ENCODE measurements around the gene KCND1. TPM values are rescaled to one million over a fixed set of nuclear protein-coding genes. Genes with fewer than 3 reads are reported as not detected.

KCND1 gene
- total and polyA plus RNA-seq, 10 of the 15 experiments (the other 5 are each of a cell fraction or from before 2014, with no cell fraction given), result 0.02 to 1.0 (median 0.39) TPM

DNA sequence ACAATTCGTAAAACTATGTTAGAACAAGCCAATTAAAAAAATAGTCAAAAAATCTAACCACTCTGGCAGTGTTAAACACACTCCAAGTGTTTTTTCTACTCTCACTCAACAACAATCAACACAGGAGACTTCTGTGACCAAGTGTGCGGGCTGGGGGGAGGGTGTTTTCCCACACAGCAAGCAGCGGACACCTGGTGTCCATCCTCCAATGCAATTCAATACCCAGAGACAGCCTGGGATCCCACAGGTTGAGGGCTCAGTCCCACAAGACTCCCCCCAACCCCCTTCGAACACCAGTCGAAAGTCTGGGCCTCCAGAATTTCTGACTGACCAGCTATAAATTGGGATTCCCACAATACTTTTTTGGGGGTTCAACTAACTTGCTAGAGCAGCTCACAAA lies 44.5 kb downstream of the KCND1 start (continued):
- TF ChIP-seq TCF3 (IDR thresholded peaks at IDR 0.05; ENCODE audit: borderline replicate concordance, insufficient read depth, low read depth, low read length) (no peak), GATAD2B (conservative IDR thresholded peaks at IDR 0.05; ENCODE audit: low read depth) (no peak), KLF5 (IDR thresholded peaks at IDR 0.05; ENCODE audit: partially characterized antibody) (no peak)
- TF ChIP-seq, protein P1, sequence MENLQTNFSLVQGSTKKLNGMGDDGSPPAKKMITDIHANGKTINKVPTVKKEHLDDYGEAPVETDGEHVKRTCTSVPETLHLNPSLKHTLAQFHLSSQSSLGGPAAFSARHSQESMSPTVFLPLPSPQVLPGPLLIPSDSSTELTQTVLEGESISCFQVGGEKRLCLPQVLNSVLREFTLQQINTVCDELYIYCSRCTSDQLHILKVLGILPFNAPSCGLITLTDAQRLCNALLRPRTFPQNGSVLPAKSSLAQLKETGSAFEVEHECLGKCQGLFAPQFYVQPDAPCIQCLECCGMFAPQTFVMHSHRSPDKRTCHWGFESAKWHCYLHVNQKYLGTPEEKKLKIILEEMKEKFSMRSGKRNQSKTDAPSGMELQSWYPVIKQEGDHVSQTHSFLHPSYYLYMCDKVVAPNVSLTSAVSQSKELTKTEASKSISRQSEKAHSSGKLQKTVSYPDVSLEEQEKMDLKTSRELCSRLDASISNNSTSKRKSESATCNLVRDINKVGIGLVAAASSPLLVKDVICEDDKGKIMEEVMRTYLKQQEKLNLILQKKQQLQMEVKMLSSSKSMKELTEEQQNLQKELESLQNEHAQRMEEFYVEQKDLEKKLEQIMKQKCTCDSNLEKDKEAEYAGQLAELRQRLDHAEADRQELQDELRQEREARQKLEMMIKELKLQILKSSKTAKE (IDR thresholded peaks at IDR 0.05; ENCODE audit: low read depth, poor library complexity, severe bottlenecking), result no peak

DNA sequence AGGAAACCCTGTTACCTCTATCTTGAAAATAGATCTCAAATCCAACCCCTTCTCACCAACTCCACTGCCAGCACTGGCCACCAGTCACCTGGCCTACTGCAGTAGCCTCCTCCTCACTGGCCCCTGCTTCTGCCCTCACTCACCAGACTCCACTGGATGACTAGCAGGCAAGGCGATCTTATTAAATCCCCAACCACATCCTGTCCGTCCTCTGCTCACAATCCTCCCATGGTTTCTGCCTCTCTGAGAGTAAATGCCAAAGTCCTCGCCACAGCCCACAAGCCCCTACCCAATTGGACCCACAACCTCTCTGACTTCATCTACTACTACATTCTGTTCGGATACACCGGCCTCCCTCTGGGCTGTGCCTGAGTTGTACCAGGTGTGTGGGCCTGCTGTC lies 47.4 kb downstream of the KCND1 start:
- CTCF ChIA-PET, result no interaction called here
- H3K4me3 ChIP-seq, result no peak overlapping the region
- H3K36me3 ChIP-seq (ENCODE audit: control insufficient read depth in 2 of 2, insufficient read depth in 2 of 2, low read length in 1 of 2), result peaks cover 0 to 5% of the 10 kb centered on the region in 2 experiments; a peak in 2 of 4 replicates
- H3K27me3 ChIP-seq (replicated peaks in 1 of 2; ENCODE audit: control insufficient read depth in 2 of 2, insufficient read depth in 2 of 2, low read length in 1 of 2), result no peaks in the 10 kb centered on the region
- no peaks in the 10 kb centered on the region; the same call in 1 of the 2 replicates for H3K79me2 ChIP-seq (ENCODE audit: control insufficient read depth, insufficient read depth, low read length)
- no peak overlapping the region for H3K4me2 ChIP-seq (ENCODE audit: control insufficient read depth, insufficient read depth)
- DNase-seq (ENCODE audit: low read depth, low spot score) (no peak), FAIRE-seq (no peak), ATAC-seq (no peak)
- H3K4me1 ChIP-seq (ENCODE audit: control insufficient read depth, insufficient read depth, low read length), result peaks cover 12% of the 10 kb centered on the region
- no peak overlapping the region for H3K9ac ChIP-seq (ENCODE audit: control insufficient read depth, insufficient read depth, low read length)
- BruUV-seq (replicated peaks), result no TSS peak
- H4K20me1 ChIP-seq (ENCODE audit: control insufficient read depth, insufficient read depth), result no peaks in the 10 kb centered on the region
- WGBS (ENCODE audit: insufficient coverage, insufficient replicate concordance, low lambda C conversion rate, missing lambda C conversion rate), result 38% methylated on average over 5 of the region's 5 CpGs
- intact Hi-C loops (cut with micrococcal nuclease; ENCODE audit: unreplicated experiment), result loop anchor here (1.0 kb wide), 1 partner anchor 15 kb away; no protein-coding TSS in a partner anchor
- no peak overlapping the region for H2AFZ ChIP-seq (ENCODE audit: control insufficient read depth, low read depth, low read length)
- in situ Hi-C loops (cut with MboI), result no loop called here
- POLR2A ChIA-PET, result no interaction called here
- RAD21 ChIA-PET (ENCODE audit: unreplicated experiment), result no interaction called here
- no peak overlapping the region for H3K27ac ChIP-seq (ENCODE audit: control insufficient read depth, insufficient read depth)
- SMC1A ChIA-PET (ENCODE audit: uncharacterized antibody, unreplicated experiment), result interaction anchor here (0.7 kb wide), 1 partner anchor 13 kb away, joined by 3 read pairs; no protein-coding TSS in a partner anchor
- H3K9me3 ChIP-seq (replicated peaks; ENCODE audit: control insufficient read depth, insufficient read depth, low read length), result no peaks in the 10 kb centered on the region
- no peak for TF ChIP-seq MXI1 (IDR thresholded peaks at IDR 0.05; ENCODE audit: low read depth, low read length)
- no peak for TF ChIP-seq MEF2B (IDR thresholded peaks at IDR 0.05; ENCODE audit: partially characterized antibody, poor library complexity, severe bottlenecking)
- TF ChIP-seq, protein P2, sequence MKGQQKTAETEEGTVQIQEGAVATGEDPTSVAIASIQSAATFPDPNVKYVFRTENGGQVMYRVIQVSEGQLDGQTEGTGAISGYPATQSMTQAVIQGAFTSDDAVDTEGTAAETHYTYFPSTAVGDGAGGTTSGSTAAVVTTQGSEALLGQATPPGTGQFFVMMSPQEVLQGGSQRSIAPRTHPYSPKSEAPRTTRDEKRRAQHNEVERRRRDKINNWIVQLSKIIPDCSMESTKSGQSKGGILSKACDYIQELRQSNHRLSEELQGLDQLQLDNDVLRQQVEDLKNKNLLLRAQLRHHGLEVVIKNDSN (IDR thresholded peaks at IDR 0.05; ENCODE audit: borderline replicate concordance, extremely low read length, insufficient read depth, low read depth, low read length), result no peak
- TF ChIP-seq MEF2A (IDR thresholded peaks at IDR 0.05; ENCODE audit: insufficient read depth, low read depth, low read length), result no peak
- no peak for TF ChIP-seq FOS (IDR thresholded peaks at IDR 0.05; ENCODE audit: borderline replicate concordance, extremely low read depth, insufficient read length)
- TF ChIP-seq ZNF217 (IDR thresholded peaks at IDR 0.05), result no peak
- no peak for TF ChIP-seq TCF3 (IDR thresholded peaks at IDR 0.05; ENCODE audit: borderline replicate concordance, insufficient read depth, low read depth, low read length)
- TF ChIP-seq IKZF1 (conservative IDR thresholded peaks at IDR 0.05), result no peak
- TF ChIP-seq, protein P3, sequence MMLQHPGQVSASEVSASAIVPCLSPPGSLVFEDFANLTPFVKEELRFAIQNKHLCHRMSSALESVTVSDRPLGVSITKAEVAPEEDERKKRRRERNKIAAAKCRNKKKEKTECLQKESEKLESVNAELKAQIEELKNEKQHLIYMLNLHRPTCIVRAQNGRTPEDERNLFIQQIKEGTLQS (IDR thresholded peaks at IDR 0.05; ENCODE audit: borderline replicate concordance, extremely low read depth, low read depth, low read length), result no peak
- no peak for TF ChIP-seq GABPA (IDR thresholded peaks at IDR 0.05; ENCODE audit: low read depth)
- TF ChIP-seq, protein P1 (IDR thresholded peaks at IDR 0.05; ENCODE audit: low read depth, poor library complexity, severe bottlenecking), result no peak
- TF ChIP-seq SUZ12 (IDR thresholded peaks at IDR 0.05; ENCODE audit: unreplicated experiment), result no peak
- no peak for TF ChIP-seq POU2F2 (IDR thresholded peaks at IDR 0.05; ENCODE audit: borderline replicate concordance, low read depth, low read length)

Data from GM12878 (cell line).